SK-N-MC (cell line): ENCODE measurements around the gene FBRSL1.

ENCODE experiments used
- EZH2 ChIP-seq: fragments of 200-600 bp; sonication (generic); IDR thresholded peaks from one replicate; pipeline ENCODE4 v1.6.1; 2017; ENCODE audit warnings: antibody characterized with exemption
- POLR2AphosphoS5 ChIP-seq: IDR thresholded peaks from 2 replicates; pipeline ENCODE4 v1.6.1; 2012; ENCODE audit warnings: mild to moderate bottlenecking, low read depth, low read length, borderline replicate concordance

DNA sequence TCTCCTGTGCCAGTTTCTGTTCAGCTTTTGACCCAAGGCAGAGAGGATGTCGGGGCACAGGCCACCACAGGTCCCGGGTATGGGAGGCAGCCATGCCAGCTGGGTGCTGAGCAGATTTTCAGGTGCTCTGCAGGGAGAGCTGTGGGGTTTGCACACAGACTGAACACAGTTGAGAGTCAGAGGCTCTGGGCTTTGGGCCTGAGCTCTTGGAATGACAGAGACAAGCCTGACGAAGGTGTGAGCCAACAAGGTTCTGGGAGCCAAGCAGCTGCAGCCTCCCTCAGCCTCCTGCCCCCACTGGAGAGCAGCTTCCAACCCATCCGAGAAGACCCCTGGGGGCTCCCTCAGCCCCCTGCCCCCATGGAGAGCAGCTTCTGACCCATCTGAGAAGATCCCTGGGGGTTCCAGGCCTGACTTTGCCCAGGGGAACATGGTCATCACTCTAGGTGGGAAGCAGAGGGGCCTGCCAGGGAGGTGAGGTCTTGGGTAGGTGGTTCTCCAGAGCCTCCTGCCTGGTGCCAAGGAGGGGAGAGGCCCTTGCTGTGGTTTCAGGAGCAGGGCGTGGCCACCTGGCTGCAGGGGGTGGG lies 13.8 kb downstream of the FBRSL1 start:
- TF ChIP-seq EZH2 (no peak), POLR2AphosphoS5 (no peak)
